GM19025 (cell line): ENCODE data around the gene EMILIN2.
A peak's percentile ranks its signal among the peaks of the same experiment; 100 is the strongest.
"Not testable (repeated sequence)": the region's sequence is repeated elsewhere in the genome, so short reads cannot be mapped to it uniquely, and the experiment has no call there.

Source experiments
- ATAC-seq: cut with Tn5 transposase; IDR thresholded peaks from one replicate; pipeline ENCODE4 v1.9.1; 2021; ENCODE audit warnings: mild to moderate bottlenecking, low read depth, moderate library complexity; ENCODE audit not compliant: unreplicated experiment

The EMILIN2 gene

GRCh38 chr18:2840521-2840920, 6.3 kb upstream of the EMILIN2 start:
- no peak for ATAC-seq

GRCh38 chr18:2843146-2843545, 3.7 kb upstream of the EMILIN2 start:
- ATAC-seq: no peak

GRCh38 chr18:2845172-2845571, 1.6 kb upstream of the EMILIN2 start:
- ATAC-seq: no peak

GRCh38 chr18:2847317-2848246, 776 bp downstream of the EMILIN2 start:
- ATAC-seq: peak; percentile 39

- no peak for ATAC-seq
These were observed 1.7 kb downstream of the EMILIN2 start for GRCh38 chr18:2848247-2849246.

GRCh38 chr18:2850816-2851215, 4.0 kb downstream of the EMILIN2 start:
- no peak for ATAC-seq

- ATAC-seq: no peak
These were observed 5.0 kb downstream of the EMILIN2 start for GRCh38 chr18:2851771-2852170.

- not testable (repeated sequence) for ATAC-seq
These were observed 5.7 kb downstream of the EMILIN2 start for GRCh38 chr18:2852460-2852859.

- ATAC-seq: no peak
These were observed 6.5 kb downstream of the EMILIN2 start for GRCh38 chr18:2853173-2853925.

GRCh38 chr18:2853926-2854664, 7.3 kb downstream of the EMILIN2 start:
- ATAC-seq: no peak

GRCh38 chr18:2854875-2855274, 8.1 kb downstream of the EMILIN2 start:
- ATAC-seq: no peak

- no peak for ATAC-seq
These were observed 8.9 kb downstream of the EMILIN2 start for GRCh38 chr18:2855560-2856350.

GRCh38 chr18:2856547-2857170, 9.9 kb downstream of the EMILIN2 start:
- no peak for ATAC-seq

GRCh38 chr18:2857491-2858131, 10.8 kb downstream of the EMILIN2 start:
- no peak for ATAC-seq

- not testable (repeated sequence) for ATAC-seq
These were observed 13.6 kb downstream of the EMILIN2 start for GRCh38 chr18:2860397-2860796.

- ATAC-seq: not testable (repeated sequence)
These were observed 17.2 kb downstream of the EMILIN2 start for GRCh38 chr18:2863997-2864396.

- ATAC-seq: not testable (repeated sequence)
These were observed 19.7 kb downstream of the EMILIN2 start for GRCh38 chr18:2866465-2866864.

GRCh38 chr18:2869207-2869606, 22.4 kb downstream of the EMILIN2 start:
- ATAC-seq: no peak
